ENCODE results near the gene GATB.

GATB gene

GRCh38 chr4:151690876-151691275 is 69.9 kb downstream of the GATB start:
- DNase-seq (ENCODE audit: low read depth), result peak; percentile 50
- no peak overlapping the region for H3K4me3 ChIP-seq (ENCODE audit: control insufficient read depth, low read depth, low read length)
- TF ChIP-seq CTCF (conservative IDR thresholded peaks at IDR 0.05; ENCODE audit: control insufficient read depth, insufficient read depth, low read depth, low read length), result no peak

GRCh38 chr4:151690164-151690870 is 70.5 kb downstream of the GATB start:
- peak; percentile 65 for DNase-seq (ENCODE audit: low read depth)
- TF ChIP-seq CTCF (conservative IDR thresholded peaks at IDR 0.05; ENCODE audit: control insufficient read depth, insufficient read depth, low read depth, low read length), result no peak
- no peak overlapping the region for H3K4me3 ChIP-seq (ENCODE audit: control insufficient read depth, low read depth, low read length)

GRCh38 chr4:151689211-151689991 is 71.4 kb downstream of the GATB start:
- no peak overlapping the region for H3K4me3 ChIP-seq (ENCODE audit: control insufficient read depth, low read depth, low read length)
- no peak for DNase-seq (ENCODE audit: low read depth)
- no peak for TF ChIP-seq CTCF (conservative IDR thresholded peaks at IDR 0.05; ENCODE audit: control insufficient read depth, insufficient read depth, low read depth, low read length)

DNA sequence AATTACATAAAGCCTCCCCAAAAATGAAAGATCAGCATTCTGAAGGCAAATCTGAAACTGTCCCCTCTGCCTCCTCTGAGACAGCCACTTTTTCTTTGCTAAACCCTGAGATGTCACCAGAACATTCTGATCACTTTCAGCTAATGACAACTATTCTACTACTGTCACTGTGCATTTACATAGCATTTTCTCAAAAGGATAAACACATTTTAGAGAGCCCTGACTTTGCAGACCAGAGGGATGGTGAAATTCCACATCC is 72.1 kb downstream of the GATB start:
- H3K4me3 ChIP-seq (ENCODE audit: control insufficient read depth, low read depth, low read length), result no peak overlapping the region
- no peak for TF ChIP-seq CTCF (conservative IDR thresholded peaks at IDR 0.05; ENCODE audit: control insufficient read depth, insufficient read depth, low read depth, low read length)
- no peak for DNase-seq (ENCODE audit: low read depth)

DNA sequence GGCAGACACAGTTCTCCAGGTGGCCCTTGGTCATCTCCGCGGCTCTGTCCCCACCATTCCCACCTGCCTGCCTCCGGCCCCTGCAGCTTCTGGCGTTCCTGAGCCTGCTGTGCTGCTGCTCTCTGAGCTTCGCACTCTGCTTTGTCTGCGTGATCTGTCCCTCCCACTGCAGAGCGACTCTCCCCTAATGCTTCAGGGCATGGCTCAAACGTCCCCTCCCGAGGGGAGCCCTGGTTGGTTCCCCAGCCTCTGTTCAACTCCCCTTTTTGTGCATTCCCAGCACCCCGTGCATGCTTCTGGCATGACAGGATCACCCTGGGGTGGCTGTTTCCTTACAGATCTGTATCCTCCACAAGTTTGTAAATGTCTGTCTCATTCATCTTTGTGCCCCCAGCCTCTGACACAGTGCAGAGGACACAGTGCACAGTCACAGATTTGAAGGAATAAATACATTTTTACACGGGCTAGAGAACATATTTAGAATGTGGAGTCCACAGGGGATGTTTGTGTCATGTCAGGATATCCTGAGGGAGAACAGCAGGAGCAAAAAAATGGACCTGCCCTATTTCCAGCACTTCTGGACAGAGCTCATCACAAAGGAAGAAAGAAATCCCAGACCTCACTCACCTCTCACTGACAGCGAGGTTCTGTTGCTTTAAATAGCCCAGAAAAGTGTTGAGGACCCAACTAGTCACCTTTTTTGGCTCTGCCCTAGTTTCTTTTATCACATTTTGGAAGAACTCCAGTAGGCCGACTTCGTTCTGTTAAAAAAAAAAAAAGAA is 72.6 kb downstream of the GATB start:
- no peak for DNase-seq (ENCODE audit: low read depth)
- H3K4me3 ChIP-seq (ENCODE audit: control insufficient read depth, low read depth, low read length), result no peak overlapping the region
- TF ChIP-seq CTCF (conservative IDR thresholded peaks at IDR 0.05; ENCODE audit: control insufficient read depth, insufficient read depth, low read depth, low read length), result no peak

DNA sequence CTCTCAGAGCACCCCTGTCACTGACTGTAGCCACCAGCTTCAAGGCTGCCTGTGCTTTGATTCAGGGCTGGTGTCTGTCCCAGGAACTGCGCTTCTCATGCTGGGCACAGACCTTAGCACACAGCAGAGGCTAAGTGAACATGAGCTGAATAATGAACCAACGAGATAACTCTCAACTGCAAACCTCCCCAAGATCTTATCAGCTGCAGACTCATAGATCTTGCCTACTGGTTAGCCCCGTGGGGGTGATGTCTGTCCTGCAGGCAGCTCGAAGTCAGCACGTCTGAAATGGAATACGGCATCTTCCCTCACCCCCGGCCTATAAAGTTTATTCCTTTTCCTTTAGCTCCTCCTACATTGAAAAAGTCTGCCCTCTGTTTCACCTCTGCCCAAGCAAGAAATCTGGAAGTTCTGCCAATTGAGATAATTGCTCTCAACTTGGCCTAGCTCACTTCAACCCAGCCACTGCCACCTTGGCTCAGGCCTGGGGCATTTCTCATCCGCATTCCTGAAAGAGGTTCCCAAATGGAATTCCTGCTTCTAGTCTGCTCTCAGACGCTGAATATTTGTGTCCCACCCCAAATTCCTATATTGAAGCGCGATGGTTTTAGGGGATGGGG is 73.7 kb downstream of the GATB start:
- no peak overlapping the region for H3K4me3 ChIP-seq (ENCODE audit: control insufficient read depth, low read depth, low read length)
- TF ChIP-seq CTCF (conservative IDR thresholded peaks at IDR 0.05; ENCODE audit: control insufficient read depth, insufficient read depth, low read depth, low read length), result no peak
- DNase-seq (ENCODE audit: low read depth), result no peak

Measured in fibroblast of mammary gland (primary cell).